Activated T-cell treated with anti-CD3 and anti-CD28 coated beads, Interleukin-2, amount 50 U/mL, for 72 hours (primary cell): Measurements from ENCODE around the gene ATPAF1. TPM values are rescaled to one million over a fixed set of nuclear protein-coding genes. Genes with fewer than 3 reads are reported as not detected.

Experiments used
- ATAC-seq, 2 donors: fragments of 150-1000 bp; cut with Tn5 transposase; replicated peaks in 1 of 2; 2 replicates each; pipeline ENCODE4 v1.10.0; 2021; ENCODE audit warnings: moderate library complexity in 2 of 2, mild to moderate bottlenecking in 1 of 2
- DNase-seq, 2 donors: peaks; one replicate each; pipeline ENCODE4 v3.0.0; 2021 to 2022; ENCODE audit warnings: mixed read lengths in 1 of 2
- H3K27ac Mint-ChIP-seq: one replicate; pipeline ENCODE4 v1.8.0; 2022; ENCODE audit warnings: mild to moderate bottlenecking, moderate library complexity, mixed read lengths
- H3K27me3 Mint-ChIP-seq: one replicate; pipeline ENCODE4 v1.8.0; 2022; ENCODE audit warnings: low read depth, mixed read lengths
- H3K36me3 Mint-ChIP-seq, 2 donors: one replicate each; pipeline ENCODE4 v1.8.0; 2022; ENCODE audit warnings: mixed read lengths in 2 of 2, mild to moderate bottlenecking in 1 of 2; ENCODE audit not compliant: insufficient read depth in 2 of 2
- H3K4me1 Mint-ChIP-seq: one replicate; pipeline ENCODE4 v1.8.0; 2022; ENCODE audit warnings: low read depth, mixed read lengths
- H3K4me3 Mint-ChIP-seq, 2 donors: one replicate each; pipeline ENCODE4 v1.8.0; 2022; ENCODE audit warnings: mild to moderate bottlenecking in 2 of 2, mixed read lengths in 2 of 2, moderate library complexity in 2 of 2
- H3K9me3 Mint-ChIP-seq, 2 donors: one replicate each; pipeline ENCODE4 v1.8.0; 2022; ENCODE audit warnings: mixed read lengths in 2 of 2
- total RNA-seq, 2 donors: library from RNA; stranded (reverse); gene quantifications; one replicate each; pipeline ENCODE4 v1.2.3, GENCODE V29; 2022

Gene ATPAF1
- total RNA-seq, 2 donors from 2014 or later, result 45.7 to 47.5 TPM

DNA sequence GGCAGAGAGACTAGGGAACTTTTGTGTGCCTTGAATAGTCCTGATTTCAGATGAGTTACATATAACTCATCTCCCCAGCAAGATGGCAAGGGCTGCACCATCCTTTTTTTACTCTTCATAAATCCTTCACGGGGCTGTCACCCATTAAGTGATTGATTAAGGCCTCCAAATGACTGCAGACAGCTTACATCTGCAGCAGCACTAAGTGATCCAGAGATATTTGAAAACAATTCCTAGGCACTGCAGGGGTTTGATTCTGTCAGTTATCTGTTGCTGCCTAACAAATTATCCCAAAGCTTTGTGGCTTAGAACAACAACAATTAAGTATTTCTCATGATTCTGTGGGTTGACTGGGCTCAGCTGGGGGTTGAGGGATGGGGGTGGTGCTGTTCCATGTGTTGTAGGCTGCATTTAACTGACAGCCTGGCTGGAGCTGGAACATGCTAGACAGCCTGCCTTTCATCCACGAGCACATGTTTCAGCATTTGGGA is 22.8 kb upstream of the ATPAF1 start:
- no peak overlapping the region for H3K27ac Mint-ChIP-seq
- no peaks in the 10 kb centered on the region for H3K27me3 Mint-ChIP-seq
- no peak overlapping the region for H3K4me3 Mint-ChIP-seq
- peaks cover 0 to 2% of the 10 kb centered on the region in 2 donors for H3K9me3 Mint-ChIP-seq
- no peak for DNase-seq
- no peak for ATAC-seq
- peaks cover 10 to 35% of the 10 kb centered on the region in 2 donors for H3K36me3 Mint-ChIP-seq
- peaks cover 11% of the 10 kb centered on the region for H3K4me1 Mint-ChIP-seq

DNA sequence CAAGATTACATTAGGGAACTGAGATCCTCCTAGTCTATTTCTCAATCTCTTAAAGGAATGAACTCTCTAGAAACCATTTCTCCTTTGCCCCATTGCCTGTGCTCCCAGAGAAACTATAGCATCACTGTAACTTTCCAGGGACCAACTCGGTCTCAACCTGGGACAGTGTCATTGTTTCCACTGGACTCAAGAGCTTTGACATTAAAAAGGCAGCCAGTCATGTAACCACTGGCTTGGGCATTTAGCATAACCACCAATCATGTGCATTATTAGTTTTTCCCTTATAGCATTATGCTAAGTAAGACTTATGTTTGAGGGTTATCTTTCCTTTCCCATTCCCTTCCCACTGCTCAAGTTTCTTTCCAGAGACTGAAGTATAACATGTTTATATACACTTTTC is 21.7 kb upstream of the ATPAF1 start:
- Mint-ChIP-seq H3K4me3 (no peak overlapping the region), H3K36me3 (peaks cover 5 to 26% of the 10 kb centered on the region in 2 donors), H3K9me3 (no peaks in the 10 kb centered on the region), H3K27ac (peak overlapping the region; percentile 95), H3K27me3 (no peaks in the 10 kb centered on the region), H3K4me1 (peaks cover 11% of the 10 kb centered on the region)
- no peak for DNase-seq
- no peak for ATAC-seq

DNA sequence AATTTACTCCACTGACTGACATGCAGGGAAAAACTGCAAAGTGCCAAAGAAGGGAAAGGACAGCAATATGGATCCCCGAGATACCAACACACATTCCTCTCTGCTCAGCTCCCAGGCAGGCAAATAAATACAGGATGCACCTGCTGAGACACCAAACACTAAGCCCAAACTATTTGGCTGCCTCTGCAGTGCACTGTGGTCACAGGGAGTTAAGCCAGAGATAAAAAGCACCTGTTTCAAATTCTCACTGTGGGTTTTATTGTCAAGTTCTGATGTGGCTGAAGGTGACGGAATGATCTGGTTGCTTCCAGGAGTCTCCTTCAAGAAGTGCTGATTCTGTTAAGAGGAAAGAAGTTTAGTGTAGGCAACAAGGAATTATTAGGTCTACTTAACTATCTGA is 21.2 kb upstream of the ATPAF1 start:
- Mint-ChIP-seq H3K9me3 (no peaks in the 10 kb centered on the region), H3K36me3 (peaks cover 5 to 27% of the 10 kb centered on the region in 2 donors), H3K4me3 (no peak overlapping the region), H3K27me3 (no peaks in the 10 kb centered on the region), H3K4me1 (peaks cover 11% of the 10 kb centered on the region), H3K27ac (peak overlapping the region; percentile 47)
- ATAC-seq (no peak), DNase-seq (no peak)

GRCh38 chr1:46687921-46688509 is 19.9 kb upstream of the ATPAF1 start:
- H3K27ac Mint-ChIP-seq, result peak overlapping the region; percentile 54
- ATAC-seq, result no peak
- H3K36me3 Mint-ChIP-seq, result peaks cover 5 to 25% of the 10 kb centered on the region in 2 donors
- no peaks in the 10 kb centered on the region for H3K27me3 Mint-ChIP-seq
- H3K4me3 Mint-ChIP-seq, result no peak overlapping the region
- peaks cover 11% of the 10 kb centered on the region for H3K4me1 Mint-ChIP-seq
- DNase-seq, result no peak
- no peaks in the 10 kb centered on the region for H3K9me3 Mint-ChIP-seq

- no peaks in the 10 kb centered on the region for H3K27me3 Mint-ChIP-seq
- peaks cover 11% of the 10 kb centered on the region for H3K4me1 Mint-ChIP-seq
- H3K36me3 Mint-ChIP-seq, result peaks cover 5 to 24% of the 10 kb centered on the region in 2 donors
- H3K9me3 Mint-ChIP-seq, result no peaks in the 10 kb centered on the region
- H3K4me3 Mint-ChIP-seq, result no peak overlapping the region
- DNase-seq (no peak), ATAC-seq (no peak)
- no peak overlapping the region for H3K27ac Mint-ChIP-seq
Observed at GRCh38 chr1:46687093-46687659, 19.0 kb upstream of the ATPAF1 start.

DNA sequence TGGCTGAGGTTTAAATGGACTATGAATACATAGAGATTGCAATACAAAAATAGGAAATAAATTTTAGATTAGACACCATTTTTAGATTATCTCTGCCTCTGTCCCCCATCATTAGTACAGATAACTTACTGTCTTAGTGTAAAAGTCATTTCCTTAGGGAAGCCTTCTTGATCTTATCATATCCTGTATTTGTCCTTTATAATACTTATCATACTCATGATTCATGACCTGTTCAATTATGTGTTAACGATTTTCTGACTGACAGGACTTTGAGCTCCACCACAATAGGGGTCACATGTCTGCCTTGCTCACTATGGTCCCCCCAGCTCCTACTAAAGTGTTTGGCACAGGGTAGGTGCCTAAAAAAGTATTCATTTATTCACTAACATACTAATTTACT is 18.1 kb upstream of the ATPAF1 start:
- DNase-seq, result no peak
- peaks cover 3 to 23% of the 10 kb centered on the region in 2 donors for H3K36me3 Mint-ChIP-seq
- no peaks in the 10 kb centered on the region for H3K9me3 Mint-ChIP-seq
- ATAC-seq, result no peak
- H3K4me3 Mint-ChIP-seq, result no peak overlapping the region
- H3K4me1 Mint-ChIP-seq, result peaks cover 11% of the 10 kb centered on the region
- H3K27ac Mint-ChIP-seq, result no peak overlapping the region
- H3K27me3 Mint-ChIP-seq, result no peaks in the 10 kb centered on the region

GRCh38 chr1:46684670-46685069 is 16.5 kb upstream of the ATPAF1 start:
- ATAC-seq, result no peak

DNA sequence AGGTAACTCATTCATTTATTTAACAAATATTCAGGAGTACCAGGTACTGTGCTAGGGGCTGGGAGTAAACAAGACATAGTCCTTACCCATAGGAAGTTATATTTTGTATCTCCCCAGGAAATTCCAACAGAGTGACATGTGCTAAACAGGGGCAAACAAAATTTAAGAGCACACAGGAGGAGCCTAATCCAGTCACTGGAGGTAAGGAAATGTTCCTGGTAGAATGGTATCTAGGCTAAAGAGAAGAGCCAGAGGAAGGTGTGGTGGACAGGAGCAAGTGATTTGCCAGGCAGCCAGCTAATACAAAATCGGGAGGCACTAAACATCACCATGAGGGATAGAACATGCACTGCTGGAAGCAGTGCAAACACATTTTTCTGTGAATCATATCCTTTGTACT is 13.9 kb upstream of the ATPAF1 start:
- Mint-ChIP-seq H3K9me3 (no peaks in the 10 kb centered on the region), H3K27me3 (no peaks in the 10 kb centered on the region), H3K36me3 (peaks cover 8 to 26% of the 10 kb centered on the region in 2 donors), H3K27ac (peak overlapping the region; percentile 1), H3K4me3 (no peak overlapping the region), H3K4me1 (peaks cover 7% of the 10 kb centered on the region)
- ATAC-seq (no peak), DNase-seq (no peak)

More at GRCh38 chr1:46684670-46685069, 16.5 kb upstream of the ATPAF1 start:
- Mint-ChIP-seq H3K27me3 (no peaks in the 10 kb centered on the region), H3K4me1 (peaks cover 11% of the 10 kb centered on the region), H3K27ac (no peak overlapping the region), H3K9me3 (no peaks in the 10 kb centered on the region), H3K4me3 (no peak overlapping the region), H3K36me3 (peaks cover 8 to 28% of the 10 kb centered on the region in 2 donors)
- DNase-seq, result no peak

DNA sequence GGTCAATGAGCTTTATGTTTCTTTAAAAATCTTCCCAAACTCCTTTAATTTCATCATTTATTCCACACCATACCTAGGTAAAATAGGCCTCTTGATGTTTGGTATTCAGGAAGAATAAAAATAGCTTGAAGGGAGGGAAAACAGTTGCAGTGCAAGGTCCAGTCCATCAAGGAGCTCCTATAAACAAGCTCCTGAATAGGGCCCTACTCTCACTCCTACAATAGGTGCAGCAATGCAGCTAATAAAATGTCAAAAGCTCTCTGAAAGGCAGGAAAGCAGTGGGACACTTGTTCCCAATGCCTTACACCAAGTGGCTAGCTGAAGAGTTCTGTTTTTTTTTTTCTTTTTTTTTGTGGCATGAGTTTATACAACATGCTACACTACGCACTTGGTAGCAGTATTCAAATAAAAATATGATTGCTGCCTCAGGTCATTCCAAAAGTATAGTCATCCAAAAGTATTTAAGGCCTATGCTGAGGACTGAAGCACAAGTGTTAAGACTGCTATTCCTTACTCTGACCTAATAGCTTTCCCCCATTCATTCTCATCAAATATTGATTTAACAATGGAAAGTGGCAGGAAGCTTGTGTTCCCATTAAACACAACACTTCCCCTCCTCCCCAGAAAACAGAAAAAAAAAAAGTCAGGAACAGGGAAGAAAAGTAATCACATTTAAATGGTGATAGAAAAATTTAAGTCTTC is 13.3 kb upstream of the ATPAF1 start:
- ATAC-seq (no peak), DNase-seq (no peak)
- peak overlapping the region; percentile 1 for H3K27ac Mint-ChIP-seq
- peaks cover 8 to 23% of the 10 kb centered on the region in 2 donors for H3K36me3 Mint-ChIP-seq
- H3K9me3 Mint-ChIP-seq, result no peaks in the 10 kb centered on the region
- H3K4me3 Mint-ChIP-seq, result no peak overlapping the region
- peaks cover 7% of the 10 kb centered on the region for H3K4me1 Mint-ChIP-seq
- no peaks in the 10 kb centered on the region for H3K27me3 Mint-ChIP-seq

- H3K27me3 Mint-ChIP-seq, result no peaks in the 10 kb centered on the region
- H3K36me3 Mint-ChIP-seq, result peaks cover 8 to 22% of the 10 kb centered on the region in 2 donors
- H3K4me1 Mint-ChIP-seq, result peaks cover 22% of the 10 kb centered on the region
- H3K9me3 Mint-ChIP-seq, result no peaks in the 10 kb centered on the region
- DNase-seq (no peak), ATAC-seq (no peak)
- H3K27ac Mint-ChIP-seq, result peak overlapping the region; percentile 25
- no peak overlapping the region for H3K4me3 Mint-ChIP-seq
Observed at GRCh38 chr1:46679789-46680573, 11.8 kb upstream of the ATPAF1 start.

DNA sequence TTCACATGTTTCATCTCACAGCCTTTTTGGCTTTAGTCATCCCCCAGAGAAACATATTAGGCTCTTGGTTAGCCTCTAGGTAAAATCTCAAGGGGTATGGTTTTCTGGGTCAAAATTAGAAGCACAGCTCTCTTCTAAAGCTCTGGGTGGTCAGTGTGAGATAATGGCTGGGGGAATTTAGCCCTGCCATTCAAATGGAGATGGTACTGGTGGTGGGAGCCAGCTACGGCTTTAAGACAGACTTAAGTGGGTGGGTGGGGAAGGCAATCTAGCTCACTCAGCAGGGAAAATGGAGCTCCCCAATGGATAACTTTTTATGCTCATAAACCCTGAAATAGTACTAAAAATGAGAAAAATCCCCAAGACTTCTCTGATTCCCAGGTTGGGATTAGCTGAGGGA is 9.2 kb upstream of the ATPAF1 start:
- DNase-seq (no peak), ATAC-seq (no peak)
- Mint-ChIP-seq H3K4me3 (no peak overlapping the region), H3K4me1 (peaks cover 32% of the 10 kb centered on the region), H3K9me3 (no peaks in the 10 kb centered on the region), H3K36me3 (peaks cover 8 to 20% of the 10 kb centered on the region in 2 donors), H3K27ac (peak overlapping the region; percentile 100), H3K27me3 (no peaks in the 10 kb centered on the region)

DNA sequence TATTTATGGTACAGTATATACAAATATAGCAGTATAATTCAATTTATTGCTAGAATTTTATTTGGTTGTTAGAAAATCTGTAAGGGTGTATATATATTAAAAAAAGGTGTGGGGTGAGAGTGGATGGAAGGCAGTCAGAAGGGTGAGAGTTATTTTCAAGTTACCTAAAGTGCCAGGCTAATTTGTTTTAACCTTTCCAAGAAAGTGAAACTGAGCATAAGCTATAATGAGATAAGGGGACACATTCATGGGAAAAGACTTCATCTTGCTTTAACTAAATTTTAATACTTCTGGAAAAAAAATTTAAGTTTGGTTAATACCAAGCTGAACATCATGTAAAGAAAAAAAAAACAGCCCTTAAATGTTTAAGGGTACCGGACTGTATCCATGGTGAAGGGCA is 8.4 kb upstream of the ATPAF1 start:
- H3K36me3 Mint-ChIP-seq, result peaks cover 8 to 14% of the 10 kb centered on the region in 2 donors
- H3K9me3 Mint-ChIP-seq, result no peaks in the 10 kb centered on the region
- H3K27me3 Mint-ChIP-seq, result no peaks in the 10 kb centered on the region
- H3K27ac Mint-ChIP-seq, result peak overlapping the region; percentile 100
- peak overlapping the region; percentile 51 to 91 for H3K4me3 Mint-ChIP-seq
- DNase-seq (no peak), ATAC-seq (no peak)
- peaks cover 32% of the 10 kb centered on the region for H3K4me1 Mint-ChIP-seq
